Myocyte (in vitro differentiated cells): ENCODE results near the gene SLC22A12. TPM values are rescaled to one million over a fixed set of nuclear protein-coding genes. Genes with fewer than 3 reads are reported as not detected.

Source experiments
- DNase-seq: peaks from one replicate; pipeline ENCODE4 v3.0.0-alpha.2; 2012; ENCODE audit warnings: low read depth
- total RNA-seq: library from RNA; depleted of rRNA; stranded (reverse); fragments of >200 nt; gene quantifications from 2 replicates; pipeline ENCODE4 v1.2.3, GENCODE V29; 2014

SLC22A12 gene
- total RNA-seq, 1 donor from 2014 or later, result not detected

- no peak for DNase-seq
These were observed 11.5 kb downstream of the SLC22A12 start for GRCh38 chr11:64602466-64603070.

GRCh38 chr11:64603411-64604110 is 12.5 kb downstream of the SLC22A12 start:
- no peak for DNase-seq

GRCh38 chr11:64604458-64605243 is 13.6 kb downstream of the SLC22A12 start:
- no peak for DNase-seq

GRCh38 chr11:64605244-64605560 is 14.2 kb downstream of the SLC22A12 start:
- DNase-seq, result no peak

GRCh38 chr11:64605656-64606585 is 14.9 kb downstream of the SLC22A12 start:
- no peak for DNase-seq

GRCh38 chr11:64606796-64607380 is 15.9 kb downstream of the SLC22A12 start:
- no peak for DNase-seq

GRCh38 chr11:64607381-64607985 is 16.5 kb downstream of the SLC22A12 start:
- no peak for DNase-seq

GRCh38 chr11:64608046-64608445 is 17.0 kb downstream of the SLC22A12 start:
- no peak for DNase-seq

GRCh38 chr11:64608636-64609035 is 17.6 kb downstream of the SLC22A12 start:
- no peak for DNase-seq

- no peak for DNase-seq
These were observed 18.5 kb downstream of the SLC22A12 start for GRCh38 chr11:64609436-64610047.

- DNase-seq, result no peak
These were observed 19.6 kb downstream of the SLC22A12 start for GRCh38 chr11:64610596-64610995.

- DNase-seq, result no peak
These were observed 20.2 kb downstream of the SLC22A12 start for GRCh38 chr11:64611176-64611575.

GRCh38 chr11:64611869-64612646 is 21.0 kb downstream of the SLC22A12 start:
- DNase-seq, result peak; percentile 19

- DNase-seq, result no peak
These were observed 22.6 kb downstream of the SLC22A12 start for GRCh38 chr11:64613648-64614047.

GRCh38 chr11:64614917-64615316 is 23.9 kb downstream of the SLC22A12 start:
- peak; percentile 17 for DNase-seq

- no peak for DNase-seq
These were observed 25.8 kb downstream of the SLC22A12 start for GRCh38 chr11:64616817-64617216.

- DNase-seq, result no peak
These were observed 28.2 kb downstream of the SLC22A12 start for GRCh38 chr11:64619196-64619595.

GRCh38 chr11:64619811-64620380 is 28.9 kb downstream of the SLC22A12 start:
- DNase-seq, result peak; percentile 14
